Middle frontal gyrus (tissue), 1 donor: ENCODE results near the gene TMEM108.

Experiments used
- DNase-seq: peaks from one replicate; pipeline ENCODE4 v3.0.0-alpha.2; 2015; ENCODE audit warnings: low spot score; ENCODE audit errors: extremely low spot score

TMEM108 gene

GRCh38 chr3:133377396-133377795, 339.2 kb downstream of the TMEM108 start:
- DNase-seq: peak; percentile 37

- no peak for DNase-seq
These were observed 341.7 kb downstream of the TMEM108 start for GRCh38 chr3:133379926-133380325.

- no peak for DNase-seq
These were observed 342.5 kb downstream of the TMEM108 start for GRCh38 chr3:133380481-133381225.

GRCh38 chr3:133381346-133382109, 343.3 kb downstream of the TMEM108 start:
- no peak for DNase-seq

GRCh38 chr3:133383175-133383574, 345.0 kb downstream of the TMEM108 start:
- no peak for DNase-seq

- DNase-seq: no peak
These were observed 345.6 kb downstream of the TMEM108 start for GRCh38 chr3:133383741-133384140.

GRCh38 chr3:133384331-133385027, 346.3 kb downstream of the TMEM108 start:
- peak; percentile 59 for DNase-seq

GRCh38 chr3:133386876-133387275, 348.7 kb downstream of the TMEM108 start:
- DNase-seq: no peak

GRCh38 chr3:133387341-133387740, 349.1 kb downstream of the TMEM108 start:
- no peak for DNase-seq

- no peak for DNase-seq
These were observed 350.7 kb downstream of the TMEM108 start for GRCh38 chr3:133388696-133389395.

GRCh38 chr3:133390715-133391114, 352.5 kb downstream of the TMEM108 start:
- no peak for DNase-seq

GRCh38 chr3:133393204-133393603, 355.0 kb downstream of the TMEM108 start:
- DNase-seq: no peak

GRCh38 chr3:133393691-133394474, 355.7 kb downstream of the TMEM108 start:
- DNase-seq: no peak

GRCh38 chr3:133394561-133395311, 356.5 kb downstream of the TMEM108 start:
- DNase-seq: no peak

- DNase-seq: no peak
These were observed 358.7 kb downstream of the TMEM108 start for GRCh38 chr3:133396906-133397305.

GRCh38 chr3:133400006-133400515, 361.9 kb downstream of the TMEM108 start, which contains the start of gene BFSP2:
Gene BFSP2, plus strand, starts transcription at chr3:133400056. Its CDS starts 28 bp downstream, at chr3:133400084.
- DNase-seq: no peak

GRCh38 chr3:133401374-133402135, 363.4 kb downstream of the TMEM108 start:
- DNase-seq: no peak

GRCh38 chr3:133404920-133405319, 366.7 kb downstream of the TMEM108 start:
- DNase-seq: no peak

- DNase-seq: no peak
These were observed 370.2 kb downstream of the TMEM108 start for GRCh38 chr3:133408366-133408765.
